Mucosa of descending colon (tissue), 3 donors: ENCODE results near the gene TRIM62. TPM values are rescaled to one million over a fixed set of nuclear protein-coding genes. Genes with fewer than 3 reads are reported as not detected.
A peak's percentile ranks its signal among the peaks of the same experiment; 100 is the strongest.

ENCODE experiments used
- ATAC-seq: fragments of 200-7000 bp; cut with Tn5 transposase; one replicate; pipeline ENCODE4 v1.9.1; 2020; ENCODE audit warnings: mild to moderate bottlenecking, moderate library complexity
- DNase-seq, 3 donors: peaks; one replicate each; pipeline ENCODE4 v3.0.0-alpha.2; 2020
- H3K36me3 ChIP-seq: fragments of 200-600 bp; one replicate; pipeline ENCODE4 v1.8.0; 2021; ENCODE audit warnings: low read depth, mild to moderate bottlenecking
- H3K4me1 ChIP-seq: fragments of 200-600 bp; one replicate; pipeline ENCODE4 v1.8.0; 2021; ENCODE audit warnings: low read depth, mild to moderate bottlenecking
- H3K4me3 ChIP-seq: fragments of 200-600 bp; one replicate; pipeline ENCODE4 v1.8.0; 2021; ENCODE audit warnings: mild to moderate bottlenecking
- H3K9me3 ChIP-seq: fragments of 200-600 bp; one replicate; pipeline ENCODE4 v1.8.0; 2021; ENCODE audit warnings: mild to moderate bottlenecking
- CTCF ChIP-seq: fragments of 200-600 bp; IDR thresholded peaks from one replicate; pipeline ENCODE4 v1.8.0; 2022; ENCODE audit warnings: antibody characterized with exemption, mild to moderate bottlenecking
- intact Hi-C, 2 donors: fragments of 100-400 bp; cut with DNase I in 1 of 2; cut with micrococcal nuclease in 1 of 2; formaldehyde crosslinking; loops; one replicate each; pipeline versions ENCODE4 v1.11.0 to v1.11.1; 2022; cut with DNase I, micrococcal nuclease
- total RNA-seq, 3 donors: library from RNA; stranded (reverse); fragmentation: NEBNext Ultra II Directional in 2 of 3; extraction: Animal tissue kit (Norgen Biotek cat#: 25700) in 2 of 3; gene quantifications; one replicate each; pipeline versions ENCODE4 v1.2.1 to v1.2.4, GENCODE V29; 2021 to 2023
- donor health status: DM: no; HTN: no; CAD: no; lungs with moderate emphysema.
- donor health status: DM: no; HTN: no; CAD: no.
- donor health status: DM: no; HTN: yes; CAD: no.

TRIM62 gene
- total RNA-seq, 3 donors from 2014 or later = 5.0 to 9.3 (median 5.2) TPM

DNA sequence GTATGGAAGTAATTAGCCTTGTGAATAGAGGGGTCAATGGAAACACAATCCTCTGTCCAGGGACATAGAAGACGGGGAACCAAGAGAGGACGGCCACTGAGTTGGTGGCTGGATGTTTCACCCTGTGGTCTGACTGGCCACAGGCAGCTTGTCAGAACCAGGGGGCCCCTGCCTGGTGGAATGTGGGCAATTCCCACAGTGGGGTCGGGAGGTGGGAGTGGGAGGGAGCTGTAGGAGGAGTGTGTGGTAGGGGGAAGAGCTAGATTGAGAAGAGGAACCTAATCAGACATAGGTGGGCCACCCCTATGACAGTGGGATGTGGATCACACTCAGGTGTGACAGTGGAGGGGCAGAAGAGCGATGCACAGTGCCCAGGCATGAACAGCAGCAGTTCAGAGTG lies 31.3 kb downstream of the TRIM62 start:
- no peak for TF ChIP-seq CTCF
- intact Hi-C loops = no loop called here
- Histone ChIP-seq H3K9me3 (no peaks in the 10 kb centered on the region), H3K4me1 (no peaks in the 10 kb centered on the region), H3K4me3 (no peak overlapping the region), H3K36me3 (no peaks in the 10 kb centered on the region)
- DNase-seq (no peak), ATAC-seq (no peak)

DNA sequence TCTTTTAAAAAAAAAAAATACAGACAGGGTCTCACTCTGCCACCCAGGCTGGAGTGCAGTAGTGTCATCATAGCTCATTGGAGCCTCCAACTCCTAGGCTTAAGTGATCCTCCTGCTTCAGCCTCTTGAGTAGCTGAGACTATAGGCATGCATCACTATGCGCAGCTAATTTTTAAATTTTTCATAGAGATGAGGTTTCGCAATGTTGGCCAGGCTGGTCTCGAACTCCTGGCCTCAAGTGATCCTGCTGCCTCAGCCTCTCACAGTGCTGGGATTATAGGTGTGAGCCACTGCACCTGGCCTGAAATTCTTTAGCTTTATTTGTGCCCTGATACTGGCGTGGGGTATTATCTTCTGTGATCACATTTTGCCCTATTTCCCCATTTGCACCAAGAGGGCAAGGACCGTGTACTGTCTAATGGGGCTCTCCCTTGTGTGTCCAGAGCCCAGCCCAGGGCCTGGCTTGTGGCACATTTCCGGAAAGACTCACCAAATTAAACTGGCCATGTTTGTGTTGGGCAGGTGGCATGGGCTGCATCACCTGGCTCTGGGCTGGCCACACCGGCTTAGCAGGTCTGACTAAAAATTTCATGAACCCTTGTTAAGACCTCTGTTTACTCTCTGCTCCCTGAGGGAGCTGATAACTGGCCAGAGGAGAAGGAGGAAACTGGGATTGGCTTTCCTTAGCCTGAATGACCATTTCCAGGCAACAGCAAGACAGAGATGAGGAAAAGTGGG lies 32.2 kb downstream of the TRIM62 start:
- Histone ChIP-seq H3K36me3 (no peaks in the 10 kb centered on the region), H3K9me3 (no peaks in the 10 kb centered on the region), H3K4me1 (no peaks in the 10 kb centered on the region), H3K4me3 (no peak overlapping the region)
- no peak for TF ChIP-seq CTCF
- intact Hi-C loops = no loop called here
- DNase-seq (peak in 2 of 3 donors; percentile 41 to 46), ATAC-seq (peak; percentile 77)

GRCh38 chr1:33148615-33149014 lies 33.2 kb downstream of the TRIM62 start:
- Histone ChIP-seq H3K4me3 (no peak overlapping the region), H3K36me3 (no peaks in the 10 kb centered on the region), H3K9me3 (no peaks in the 10 kb centered on the region), H3K4me1 (no peaks in the 10 kb centered on the region)
- TF ChIP-seq CTCF = no peak
- intact Hi-C loops = no loop called here
- DNase-seq (no peak), ATAC-seq (no peak)

DNA sequence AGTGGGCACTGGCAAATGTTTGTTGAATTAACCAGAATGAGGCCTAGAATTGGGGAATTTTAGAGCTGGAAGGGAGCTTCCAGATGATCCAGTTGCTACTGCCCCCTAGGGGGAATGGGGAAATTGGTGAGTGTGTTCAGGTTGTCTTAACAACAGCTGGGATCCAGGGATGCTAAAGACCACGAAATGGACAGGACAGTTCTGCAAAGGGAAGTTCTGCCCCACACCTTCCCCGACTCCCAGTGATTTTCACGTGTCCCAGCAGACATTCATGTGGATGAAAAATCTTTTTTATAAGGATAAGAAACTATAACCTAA lies 33.9 kb downstream of the TRIM62 start:
- no peak for ATAC-seq
- intact Hi-C loops = no loop called here
- Histone ChIP-seq H3K4me1 (no peaks in the 10 kb centered on the region), H3K9me3 (no peaks in the 10 kb centered on the region), H3K36me3 (no peaks in the 10 kb centered on the region), H3K4me3 (no peak overlapping the region)
- no peak for DNase-seq
- no peak for TF ChIP-seq CTCF

DNA sequence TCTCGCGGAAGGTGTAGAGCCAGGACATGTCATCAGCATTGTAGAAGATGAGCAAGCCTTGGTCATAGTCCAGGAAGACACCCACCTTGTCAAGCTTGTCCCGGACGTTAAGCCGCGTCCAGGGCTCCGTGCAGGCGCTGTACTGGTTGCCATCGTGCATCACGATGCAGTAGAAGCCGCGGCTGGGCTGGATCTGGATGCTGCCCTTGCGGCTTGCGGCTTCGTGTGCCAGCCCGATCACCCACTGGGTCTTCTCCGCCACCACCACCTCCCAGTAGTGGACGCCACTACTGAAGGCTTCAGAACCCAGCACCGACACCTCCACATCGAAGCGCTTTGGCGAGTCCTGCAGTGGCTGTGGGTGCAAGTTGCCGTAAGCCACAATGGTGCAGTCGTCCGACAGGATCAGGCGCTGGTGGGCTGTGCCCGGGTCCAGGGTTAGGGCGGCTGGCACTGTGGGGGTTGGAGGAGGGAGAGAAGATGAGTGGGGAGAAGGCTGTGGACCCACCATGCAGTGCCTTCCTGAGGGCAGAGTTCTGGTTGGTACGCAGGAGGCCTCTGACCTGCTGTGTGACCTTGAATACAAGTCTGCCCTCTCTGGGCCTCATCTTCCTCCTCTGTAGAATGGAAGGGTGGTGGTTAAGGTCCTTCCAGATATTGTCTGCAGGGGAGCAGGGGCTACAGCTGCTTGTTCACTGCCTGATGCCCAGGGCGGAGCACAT lies 34.4 kb downstream of the TRIM62 start:
- no peaks in the 10 kb centered on the region for H3K4me1 ChIP-seq
- no peak for TF ChIP-seq CTCF
- intact Hi-C loops = no loop called here
- ATAC-seq (no peak), DNase-seq (no peak)
- no peaks in the 10 kb centered on the region for H3K36me3 ChIP-seq
- H3K4me3 ChIP-seq = no peak overlapping the region
- H3K9me3 ChIP-seq = no peaks in the 10 kb centered on the region
